MM.1S (cell line): Measurements from ENCODE around the gene DPY19L2.
"Not testable (repeated sequence)": the region's sequence is repeated elsewhere in the genome, so short reads cannot be mapped to it uniquely, and the experiment has no call there.

ENCODE experiments used
- DNase-seq: peaks from one replicate; pipeline ENCODE4 v3.0.0-alpha.2; 2015
- H2AFZ ChIP-seq: fragments of 300-600 bp; sonication (generic); 2 replicates; pipeline ENCODE4 v1.6.0; 2016; ENCODE audit warnings: antibody characterized with exemption, low read length
- H3F3A ChIP-seq: fragments of 300-600 bp; sonication (generic); 2 replicates; pipeline ENCODE4 v1.6.1; 2016; ENCODE audit warnings: mild to moderate bottlenecking, antibody characterized with exemption, low read length, moderate library complexity, mixed read lengths; ENCODE audit not compliant: insufficient read depth
- H3K27ac ChIP-seq: fragments of 300-600 bp; sonication (generic); 2 replicates; pipeline ENCODE4 v1.5.1; 2016; ENCODE audit warnings: mild to moderate bottlenecking, low read length
- H3K27me3 ChIP-seq: fragments of 300-600 bp; sonication (generic); replicated peaks from 2 replicates; pipeline ENCODE4 v1.6.0; 2016; ENCODE audit warnings: low read length; ENCODE audit not compliant: insufficient read depth
- H3K36me3 ChIP-seq: fragments of 300-600 bp; sonication (generic); replicated peaks from 2 replicates; pipeline ENCODE4 v1.6.1; 2016; ENCODE audit warnings: mild to moderate bottlenecking, low read length, mixed read lengths; ENCODE audit not compliant: insufficient read depth
- H3K4me1 ChIP-seq: fragments of 300-600 bp; sonication (generic); 2 replicates; pipeline ENCODE4 v1.6.1; 2016; ENCODE audit warnings: low read length, mixed read lengths
- H3K4me2 ChIP-seq: fragments of 300-600 bp; sonication (generic); 2 replicates; pipeline ENCODE4 v1.6.0; 2016; ENCODE audit warnings: low read depth, low read length
- H3K4me3 ChIP-seq: fragments of 300-600 bp; sonication (generic); 2 replicates; pipeline ENCODE4 v1.5.1; 2016; ENCODE audit warnings: low read length, mixed read lengths
- H3K79me2 ChIP-seq: fragments of 300-600 bp; sonication (generic); 2 replicates; pipeline ENCODE4 v1.6.1; 2016; ENCODE audit warnings: mixed run types, low read length, mixed read lengths
- H3K9ac ChIP-seq: fragments of 300-600 bp; sonication (generic); 2 replicates; pipeline ENCODE4 v1.6.1; 2016; ENCODE audit warnings: low read length, mixed read lengths
- H3K9me2 ChIP-seq: fragments of 300-600 bp; sonication (generic); replicated peaks from 2 replicates; pipeline ENCODE4 v1.6.1; 2016; ENCODE audit warnings: mild to moderate bottlenecking, low read length, mixed read lengths; ENCODE audit not compliant: insufficient read depth
- H3K9me3 ChIP-seq: fragments of 300-600 bp; sonication (generic); replicated peaks from 2 replicates; pipeline ENCODE4 v1.6.1; 2016; ENCODE audit warnings: mild to moderate bottlenecking, low read length, mixed read lengths; ENCODE audit not compliant: insufficient read depth
- H4K20me1 ChIP-seq: fragments of 300-600 bp; sonication (generic); 2 replicates; pipeline ENCODE4 v1.6.1; 2016; ENCODE audit warnings: mild to moderate bottlenecking, low read length, moderate library complexity, mixed read lengths; ENCODE audit not compliant: insufficient read depth
- CTCF ChIP-seq: fragments of 300-600 bp; sonication (generic); IDR thresholded peaks from 2 replicates; pipeline ENCODE4 v1.5.1; 2016; ENCODE audit warnings: antibody characterized with exemption, low read length, mixed read lengths
- EZH2 ChIP-seq: fragments of 300-600 bp; sonication (generic); optimal IDR thresholded peaks from 2 replicates; pipeline ENCODE3; 2017; ENCODE audit warnings: low read depth, mild to moderate bottlenecking, antibody characterized with exemption, low read length, mixed read lengths
- EZH2phosphoT487 ChIP-seq: fragments of 300-600 bp; sonication (generic); IDR thresholded peaks from 2 replicates; pipeline ENCODE4 v1.6.1; 2018; ENCODE audit warnings: antibody characterized with exemption, low read length

The DPY19L2 gene

DNA sequence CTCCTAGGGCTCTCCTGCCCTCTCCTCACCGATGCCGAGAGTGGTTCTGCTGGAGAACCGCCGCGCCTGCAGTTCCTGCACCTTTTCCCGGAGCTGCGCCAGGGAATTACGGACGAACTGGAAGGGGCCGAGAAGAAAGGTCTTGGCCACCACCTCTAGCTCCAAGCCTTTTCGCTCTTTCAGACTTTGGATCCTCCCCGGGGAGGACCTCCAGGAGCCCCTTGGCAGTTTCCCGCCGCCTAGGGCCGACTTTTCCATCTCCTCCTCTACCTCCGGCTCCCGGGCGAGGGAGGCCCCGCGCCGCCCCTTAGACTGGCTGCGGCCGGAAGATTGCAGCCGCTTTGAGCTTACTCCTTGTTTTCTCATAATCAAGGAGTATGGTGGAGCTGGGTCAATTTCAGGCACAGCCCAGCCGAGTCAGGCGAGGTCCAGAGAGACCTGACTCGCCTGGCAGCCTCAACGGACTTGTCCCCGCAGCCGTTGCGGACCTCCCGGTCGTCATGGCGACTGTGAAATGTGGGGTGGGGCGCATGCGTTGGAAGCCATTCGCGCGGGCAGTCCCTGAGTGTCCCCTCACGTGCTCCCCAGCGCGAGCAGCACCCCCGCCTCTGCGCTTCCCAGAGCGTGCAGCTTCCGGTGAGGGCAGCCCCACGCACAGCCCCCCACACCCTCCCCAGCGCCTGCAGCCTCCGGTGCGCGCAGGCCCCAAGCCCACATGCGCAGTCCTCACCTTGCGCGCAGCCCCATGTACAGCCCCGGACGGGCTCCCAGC lies at the start of gene DPY19L2:
Gene DPY19L2 (minus strand): TSS at position 466 of the 772 bp plus-strand sequence. CDS start 100 bp downstream, at position 366.
- DNase-seq: peak; percentile 60
- H3K4me2 ChIP-seq: peak within 1 kb of the TSS; percentile 78
- peak within 1 kb of the TSS; percentile 82 for H3K4me3 ChIP-seq
- peak within 1 kb of the TSS; percentile 56; the same call in 1 of the 2 replicates for H3K9ac ChIP-seq
- H4K20me1 ChIP-seq: no peaks in the 10 kb centered on the region
- no peaks in the 10 kb centered on the region for H3K79me2 ChIP-seq
- H3K27ac ChIP-seq: no peak within 1 kb of the TSS
- H3F3A ChIP-seq: peaks cover 7% of the 10 kb centered on the region; the same call in 1 of the 2 replicates
- 0 out of 2 replicates have a peak, but pooled peaks cover 3% of the 10 kb centered on the region for H3K4me1 ChIP-seq
- H3K9me2 ChIP-seq: no peaks in the 10 kb centered on the region
- H3K36me3 ChIP-seq: no peaks in the 10 kb centered on the region
- peak within 1 kb of the TSS; percentile 81 for H2AFZ ChIP-seq
- no peaks in the 10 kb centered on the region for H3K9me3 ChIP-seq
- TF ChIP-seq EZH2phosphoT487 (no peak), CTCF (no peak), EZH2 (no peak)
- no peaks in the 10 kb centered on the region for H3K27me3 ChIP-seq

- not testable (repeated sequence) for H3K9me2 ChIP-seq, H3K27ac ChIP-seq, H2AFZ ChIP-seq, H3K9me3 ChIP-seq, H3K9ac ChIP-seq, H3K4me1 ChIP-seq, H3K4me3 ChIP-seq, H3K36me3 ChIP-seq, H4K20me1 ChIP-seq, H3K79me2 ChIP-seq, H3K4me2 ChIP-seq, H3F3A ChIP-seq, DNase-seq, H3K27me3 ChIP-seq
These were observed 48.6 kb upstream of the DPY19L2 start for GRCh38 chr12:63716891-63717290.

GRCh38 chr12:63715107-63715625 lies 46.9 kb upstream of the DPY19L2 start:
- H3K9me3 ChIP-seq, H3K4me2 ChIP-seq, H3K4me1 ChIP-seq, H2AFZ ChIP-seq, H3K27me3 ChIP-seq, H3K4me3 ChIP-seq, H3F3A ChIP-seq, H3K27ac ChIP-seq, H3K9ac ChIP-seq, DNase-seq, H4K20me1 ChIP-seq, H3K9me2 ChIP-seq, H3K36me3 ChIP-seq, H3K79me2 ChIP-seq: not testable (repeated sequence)

DNA sequence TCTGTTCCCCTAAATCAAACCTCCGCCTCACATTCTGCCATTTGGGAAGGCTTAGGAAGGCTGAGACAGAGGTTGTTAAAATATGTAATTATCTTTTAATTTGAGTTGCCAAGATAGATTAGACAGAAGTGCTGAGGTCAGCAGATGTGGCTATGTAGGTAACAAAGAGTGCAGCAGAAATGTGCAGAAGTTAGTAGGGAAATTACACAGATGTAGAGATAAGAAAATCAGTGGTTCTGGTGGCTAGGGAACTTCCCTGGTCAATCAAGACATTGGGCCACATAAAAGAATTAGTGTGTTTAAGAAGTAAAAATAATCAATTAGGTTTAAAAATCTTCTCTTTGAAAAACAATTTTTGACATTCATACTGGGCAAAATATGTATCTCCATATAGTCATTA lies 46.1 kb upstream of the DPY19L2 start:
- H3F3A ChIP-seq, H3K9me2 ChIP-seq, H3K4me3 ChIP-seq, H3K79me2 ChIP-seq, H3K4me2 ChIP-seq, H3K27ac ChIP-seq, H3K9ac ChIP-seq, H3K9me3 ChIP-seq, H4K20me1 ChIP-seq, H3K27me3 ChIP-seq, H3K36me3 ChIP-seq, DNase-seq, H3K4me1 ChIP-seq, H2AFZ ChIP-seq: not testable (repeated sequence)

DNA sequence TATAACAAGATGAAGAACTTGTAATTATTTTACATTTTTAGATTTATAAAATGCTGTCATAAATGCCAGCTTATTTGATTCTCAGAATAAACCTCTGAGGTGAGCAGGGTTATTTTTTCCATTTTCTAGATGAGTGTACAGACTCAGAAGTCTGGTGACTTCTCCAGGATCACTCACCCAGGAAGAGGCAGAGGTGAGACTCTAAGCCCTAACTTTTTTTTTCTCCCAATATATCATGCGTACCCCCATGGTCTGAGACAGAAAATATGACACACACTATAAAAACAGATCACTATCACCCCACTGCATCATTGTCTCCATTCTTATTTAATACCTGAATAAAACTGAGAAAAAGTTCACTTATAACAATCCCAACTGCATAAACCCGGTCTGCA lies 45.4 kb upstream of the DPY19L2 start:
- H3K4me3 ChIP-seq, H3K27ac ChIP-seq, H3K9me3 ChIP-seq, H3K36me3 ChIP-seq, H3K4me1 ChIP-seq, H3K27me3 ChIP-seq, H3F3A ChIP-seq, H3K79me2 ChIP-seq, H4K20me1 ChIP-seq, H3K4me2 ChIP-seq, DNase-seq, H3K9ac ChIP-seq, H2AFZ ChIP-seq, H3K9me2 ChIP-seq: not testable (repeated sequence)

DNA sequence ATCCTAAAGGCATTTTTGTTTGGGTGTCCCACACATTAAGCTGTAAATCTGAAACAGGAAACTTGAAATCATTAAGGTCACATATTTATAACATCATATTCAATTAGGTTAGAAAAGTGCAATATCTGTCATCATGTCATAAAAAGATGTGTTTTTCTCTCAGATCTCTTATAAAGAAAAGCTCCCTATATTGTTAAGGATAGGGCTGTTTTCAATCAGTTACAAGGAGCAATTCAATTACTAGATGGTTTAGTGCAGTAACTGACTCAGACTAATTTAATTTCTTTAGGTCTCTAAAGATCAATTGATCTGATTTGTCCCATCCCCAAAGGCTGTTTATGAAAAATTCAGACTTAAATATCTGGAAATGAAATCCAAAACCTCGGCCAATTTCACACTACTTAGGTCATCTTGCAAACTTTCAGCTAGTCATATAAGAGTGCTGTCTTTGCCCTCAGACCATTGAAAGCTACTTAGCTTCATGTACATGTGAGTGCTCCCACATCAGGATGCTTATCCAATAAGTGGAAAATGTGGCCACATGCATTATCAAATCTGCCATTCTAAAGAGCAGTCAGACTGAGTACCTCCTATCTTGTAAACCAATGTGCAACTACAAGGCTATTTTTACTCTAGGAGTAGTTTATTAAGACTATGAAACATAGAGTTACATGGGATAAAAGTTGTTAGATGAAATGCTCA lies 44.8 kb upstream of the DPY19L2 start:
- H4K20me1 ChIP-seq, H3K36me3 ChIP-seq, H3K4me3 ChIP-seq, H3K9me2 ChIP-seq, H3K27ac ChIP-seq, H3F3A ChIP-seq, H2AFZ ChIP-seq, H3K27me3 ChIP-seq, H3K9me3 ChIP-seq, DNase-seq, H3K79me2 ChIP-seq, H3K4me1 ChIP-seq, H3K4me2 ChIP-seq, H3K9ac ChIP-seq: not testable (repeated sequence)
